DOHH2 (cell line): ENCODE measurements around the gene TLR10.

Experiments
- EZH2phosphoT487 ChIP-seq: fragments of 200-600 bp; sonication (generic); IDR thresholded peaks from 2 replicates; pipeline ENCODE4 v1.6.1; 2017; ENCODE audit warnings: borderline replicate concordance, mild to moderate bottlenecking, antibody characterized with exemption, low read length, moderate library complexity, mixed read lengths
- TF ChIP-seq, protein P1 (sequence below): fragments of 200-600 bp; sonication (generic); IDR thresholded peaks from one replicate; pipeline ENCODE4 v1.5.1; 2014; ENCODE audit warnings: antibody characterized with exemption, mild to moderate bottlenecking, low read depth, low read length; ENCODE audit not compliant: poor library complexity, severe bottlenecking

DNA sequence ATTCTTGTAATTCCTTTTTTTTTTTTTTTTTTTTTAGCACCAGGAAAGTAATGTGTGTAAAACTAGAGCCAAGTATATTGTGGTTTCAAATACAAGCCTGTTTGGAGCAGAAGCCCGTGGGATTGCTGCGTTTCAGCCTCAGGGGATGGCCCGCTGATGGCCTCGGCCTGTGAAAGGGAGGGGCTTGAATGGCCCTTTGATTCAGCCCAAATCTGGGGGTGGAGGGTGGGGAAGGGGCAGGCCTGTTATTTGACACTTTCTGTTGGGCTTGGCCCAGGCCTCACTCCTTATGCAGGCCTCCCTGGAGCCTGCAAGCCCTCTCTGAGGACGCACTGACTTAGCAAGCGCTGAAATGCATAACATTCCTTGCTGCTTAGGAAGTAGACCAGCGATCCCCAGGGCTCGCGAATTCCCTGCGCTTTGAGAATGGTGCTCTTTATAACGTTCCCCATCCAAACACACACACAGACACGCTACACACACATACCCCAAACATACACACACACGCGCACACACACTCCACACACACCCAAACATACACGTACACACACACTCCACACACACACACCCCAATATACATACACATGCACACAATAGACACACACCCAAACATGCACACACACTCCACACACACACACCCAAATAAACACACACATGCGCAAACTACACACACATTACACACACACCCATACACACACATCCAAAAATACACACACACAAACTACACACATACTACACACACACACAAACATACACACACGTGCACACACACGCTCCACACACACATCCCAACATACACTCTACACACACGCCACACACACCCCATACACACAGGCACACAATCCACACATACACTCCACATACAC is 29.6 kb downstream of the TLR10 start:
- TF ChIP-seq, protein P1, sequence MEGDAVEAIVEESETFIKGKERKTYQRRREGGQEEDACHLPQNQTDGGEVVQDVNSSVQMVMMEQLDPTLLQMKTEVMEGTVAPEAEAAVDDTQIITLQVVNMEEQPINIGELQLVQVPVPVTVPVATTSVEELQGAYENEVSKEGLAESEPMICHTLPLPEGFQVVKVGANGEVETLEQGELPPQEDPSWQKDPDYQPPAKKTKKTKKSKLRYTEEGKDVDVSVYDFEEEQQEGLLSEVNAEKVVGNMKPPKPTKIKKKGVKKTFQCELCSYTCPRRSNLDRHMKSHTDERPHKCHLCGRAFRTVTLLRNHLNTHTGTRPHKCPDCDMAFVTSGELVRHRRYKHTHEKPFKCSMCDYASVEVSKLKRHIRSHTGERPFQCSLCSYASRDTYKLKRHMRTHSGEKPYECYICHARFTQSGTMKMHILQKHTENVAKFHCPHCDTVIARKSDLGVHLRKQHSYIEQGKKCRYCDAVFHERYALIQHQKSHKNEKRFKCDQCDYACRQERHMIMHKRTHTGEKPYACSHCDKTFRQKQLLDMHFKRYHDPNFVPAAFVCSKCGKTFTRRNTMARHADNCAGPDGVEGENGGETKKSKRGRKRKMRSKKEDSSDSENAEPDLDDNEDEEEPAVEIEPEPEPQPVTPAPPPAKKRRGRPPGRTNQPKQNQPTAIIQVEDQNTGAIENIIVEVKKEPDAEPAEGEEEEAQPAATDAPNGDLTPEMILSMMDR, result no peak
- TF ChIP-seq EZH2phosphoT487, result no peak
